Caki2 (cell line): ENCODE data around the gene ORMDL2. TPM values are rescaled to one million over a fixed set of nuclear protein-coding genes. Genes with fewer than 3 reads are reported as not detected.
"Not testable (repeated sequence)": the region's sequence is repeated elsewhere in the genome, so short reads cannot be mapped to it uniquely, and the experiment has no call there.

Source experiments
- DNase-seq: peaks from one replicate; pipeline ENCODE4 v3.0.0-alpha.2; 2015; ENCODE audit warnings: low read depth
- in situ Hi-C: cut with HindIII; loops from 2 replicates; pipeline ENCODE4 v1.10.0; 2016; ENCODE audit warnings: low sequenced_read_pairs, low pct_unique_long_range_greater_than_20kb, mixed read lengths
- total RNA-seq: library from RNA; depleted of rRNA; stranded (reverse); fragments of >200 nt; shearing (Covaris generic); gene quantifications from 2 replicates; pipeline ENCODE4 v1.2.3, GENCODE V29; 2014; ENCODE audit warnings: low replicate concordance; rRNA removed

Gene ORMDL2
- total RNA-seq, 1 experiment from 2014 or later: 31.2 TPM

- in situ Hi-C loops: no loop called here
These were observed 28.1 kb downstream of the ORMDL2 start for GRCh38 chr12:55845785-55846496.

GRCh38 chr12:55847033-55847432 is 29.2 kb downstream of the ORMDL2 start:
- DNase-seq: no peak
- in situ Hi-C loops: no loop called here

More at GRCh38 chr12:55845785-55846496, 28.1 kb downstream of the ORMDL2 start:
- no peak for DNase-seq

- in situ Hi-C loops: no loop called here
- DNase-seq: no peak
These were observed 29.9 kb downstream of the ORMDL2 start for GRCh38 chr12:55847603-55848291.

GRCh38 chr12:55849616-55850343 is 31.9 kb downstream of the ORMDL2 start:
- in situ Hi-C loops: no loop called here
- no peak for DNase-seq

GRCh38 chr12:55850401-55850800 is 32.6 kb downstream of the ORMDL2 start:
- in situ Hi-C loops: no loop called here

GRCh38 chr12:55850893-55851292 is 33.1 kb downstream of the ORMDL2 start:
- in situ Hi-C loops: no loop called here
- DNase-seq: no peak

More at GRCh38 chr12:55850401-55850800, 32.6 kb downstream of the ORMDL2 start:
- DNase-seq: no peak

- DNase-seq: no peak
These were observed 34.9 kb downstream of the ORMDL2 start for GRCh38 chr12:55852740-55853139.

GRCh38 chr12:55861396-55861795 is 43.6 kb downstream of the ORMDL2 start:
- in situ Hi-C loops: no loop called here
- DNase-seq: no peak

More at GRCh38 chr12:55852740-55853139, 34.9 kb downstream of the ORMDL2 start:
- in situ Hi-C loops: no loop called here

GRCh38 chr12:55861871-55862270 is 44.0 kb downstream of the ORMDL2 start:
- in situ Hi-C loops: no loop called here
- no peak for DNase-seq

GRCh38 chr12:55862286-55862685 is 44.4 kb downstream of the ORMDL2 start:
- no peak for DNase-seq
- in situ Hi-C loops: no loop called here

GRCh38 chr12:55862931-55863330 is 45.1 kb downstream of the ORMDL2 start:
- DNase-seq, in situ Hi-C loops: not testable (repeated sequence)

GRCh38 chr12:55865327-55865726 is 47.5 kb downstream of the ORMDL2 start:
- no peak for DNase-seq
- in situ Hi-C loops: no loop called here

GRCh38 chr12:55866454-55867004 is 48.7 kb downstream of the ORMDL2 start:
- DNase-seq, in situ Hi-C loops: not testable (repeated sequence)

Other genes starting within 250 kb of the ORMDL2 start
- not detected in 2 replicates for gene OR2AP1, start 245.6 kb upstream of the ORMDL2 start, total RNA-seq
- not detected in 2 replicates for gene OR10P1, start 181.1 kb upstream of the ORMDL2 start, total RNA-seq
- 1.3 and 10.7 TPM in 2 replicates for gene ITGA7, start 110.1 kb upstream of the ORMDL2 start, total RNA-seq
- 184 and 309 TPM in 2 replicates for gene BLOC1S1, start 102.0 kb upstream of the ORMDL2 start, total RNA-seq
- gene RDH5, start 97.6 kb upstream of the ORMDL2 start, total RNA-seq: 2.0 and 2.9 TPM in 2 replicates
- 1,384 and 1,429 TPM in 2 replicates for gene CD63, start 89.0 kb upstream of the ORMDL2 start, total RNA-seq
- 1.1 and 2.8 TPM in 2 replicates for gene GDF11, start 74.9 kb upstream of the ORMDL2 start, total RNA-seq
- gene SARNP, start 317 bp upstream of the ORMDL2 start, total RNA-seq: 201 and 218 TPM in 2 replicates
- gene DNAJC14, start 11.5 kb downstream of the ORMDL2 start, total RNA-seq: 54.0 and 90.7 TPM in 2 replicates
- not detected in 2 replicates for gene MMP19, start 24.9 kb downstream of the ORMDL2 start, total RNA-seq
- 36.1 and 62.7 TPM in 2 replicates for gene PYM1, start 109.9 kb downstream of the ORMDL2 start, total RNA-seq
- 0.17 and 1.2 TPM in 2 replicates for gene DGKA, start 113.1 kb downstream of the ORMDL2 start, total RNA-seq
- gene PMEL, start 148.0 kb downstream of the ORMDL2 start, total RNA-seq: 10.4 and 27.5 TPM in 2 replicates
- gene CDK2, start 148.8 kb downstream of the ORMDL2 start, total RNA-seq: 42.6 and 58.5 TPM in 2 replicates
- gene RAB5B, start 156.0 kb downstream of the ORMDL2 start, total RNA-seq: 26.3 and 36.1 TPM in 2 replicates
- gene SUOX, start 179.2 kb downstream of the ORMDL2 start, total RNA-seq: 25.3 and 28.7 TPM in 2 replicates
- gene IKZF4, start 203.0 kb downstream of the ORMDL2 start, total RNA-seq: 0.34 and 1.9 TPM in 2 replicates
- 1,254 and 1,317 TPM in 2 replicates for gene RPS26, start 223.9 kb downstream of the ORMDL2 start, total RNA-seq